ENCODE data around the gene TTC28. TPM values are rescaled to one million over a fixed set of nuclear protein-coding genes. Genes with fewer than 3 reads are reported as not detected.

The TTC28 gene
- total and polyA plus RNA-seq, 2 donors (not counting 3 experiments of a cell fraction or from before 2014, with no cell fraction given) = 16.5 to 51.1 TPM

DNA sequence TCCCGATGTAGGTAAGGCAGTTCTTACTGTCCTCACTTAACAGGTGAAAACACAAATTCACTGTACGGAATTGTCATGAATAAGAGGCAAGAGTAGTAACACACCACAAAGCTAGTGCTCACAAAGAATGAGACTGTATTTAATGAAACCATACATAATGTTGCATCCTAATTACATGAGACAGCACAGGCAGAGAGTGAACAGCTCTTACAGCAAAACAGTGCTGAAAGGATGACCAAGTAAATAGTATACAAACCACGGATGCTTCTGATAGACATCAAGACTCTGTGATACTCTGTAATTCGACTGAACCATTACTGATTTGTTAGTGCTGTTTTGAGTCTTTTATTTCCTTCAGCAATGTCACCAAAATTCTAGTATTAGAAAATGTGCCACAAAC, 282.3 kb downstream of the TTC28 start:
- DNase-seq (ENCODE audit: low read depth, low spot score) (no peak), FAIRE-seq (no peak)
- TF ChIP-seq JUN (IDR thresholded peaks at IDR 0.05; ENCODE audit: borderline replicate concordance, insufficient read depth, insufficient read length, low read depth) (no peak), FOS (IDR thresholded peaks at IDR 0.05; ENCODE audit: borderline replicate concordance, insufficient read depth, low read length) (no peak), GATA2 (IDR thresholded peaks at IDR 0.05; ENCODE audit: insufficient read depth, insufficient read length, low read depth, low read length) (no peak), POLR2AphosphoS5 (IDR thresholded peaks at IDR 0.05; ENCODE audit: insufficient read depth, low read depth, low read length) (no peak), POLR2A (IDR thresholded peaks at IDR 0.05; ENCODE audit: low read depth, low read length) (no peak), MYC (IDR thresholded peaks at IDR 0.05; ENCODE audit: low read depth, low read length) (no peak), EZH2 (IDR thresholded peaks at IDR 0.05; ENCODE audit: borderline replicate concordance, low read depth, low read length, severe bottlenecking) (no peak)
- TF ChIP-seq, protein P1, sequence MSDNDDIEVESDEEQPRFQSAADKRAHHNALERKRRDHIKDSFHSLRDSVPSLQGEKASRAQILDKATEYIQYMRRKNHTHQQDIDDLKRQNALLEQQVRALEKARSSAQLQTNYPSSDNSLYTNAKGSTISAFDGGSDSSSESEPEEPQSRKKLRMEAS (IDR thresholded peaks at IDR 0.05; ENCODE audit: insufficient read depth, insufficient read length) = no peak
- TF ChIP-seq, protein P2, sequence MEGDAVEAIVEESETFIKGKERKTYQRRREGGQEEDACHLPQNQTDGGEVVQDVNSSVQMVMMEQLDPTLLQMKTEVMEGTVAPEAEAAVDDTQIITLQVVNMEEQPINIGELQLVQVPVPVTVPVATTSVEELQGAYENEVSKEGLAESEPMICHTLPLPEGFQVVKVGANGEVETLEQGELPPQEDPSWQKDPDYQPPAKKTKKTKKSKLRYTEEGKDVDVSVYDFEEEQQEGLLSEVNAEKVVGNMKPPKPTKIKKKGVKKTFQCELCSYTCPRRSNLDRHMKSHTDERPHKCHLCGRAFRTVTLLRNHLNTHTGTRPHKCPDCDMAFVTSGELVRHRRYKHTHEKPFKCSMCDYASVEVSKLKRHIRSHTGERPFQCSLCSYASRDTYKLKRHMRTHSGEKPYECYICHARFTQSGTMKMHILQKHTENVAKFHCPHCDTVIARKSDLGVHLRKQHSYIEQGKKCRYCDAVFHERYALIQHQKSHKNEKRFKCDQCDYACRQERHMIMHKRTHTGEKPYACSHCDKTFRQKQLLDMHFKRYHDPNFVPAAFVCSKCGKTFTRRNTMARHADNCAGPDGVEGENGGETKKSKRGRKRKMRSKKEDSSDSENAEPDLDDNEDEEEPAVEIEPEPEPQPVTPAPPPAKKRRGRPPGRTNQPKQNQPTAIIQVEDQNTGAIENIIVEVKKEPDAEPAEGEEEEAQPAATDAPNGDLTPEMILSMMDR (IDR thresholded peaks at IDR 0.05; ENCODE audit: extremely low read depth in 1 of 2, insufficient read depth in 1 of 2, low read depth in 1 of 2, low read length in 2 of 2) = no peak
- POLR2A ChIA-PET = no interaction called here
- Histone ChIP-seq H2AFZ (ENCODE audit: low read depth, low read length) (no peak overlapping the region), H3K27ac (ENCODE audit: insufficient read depth, low read depth, low read length) (no peak overlapping the region), H3K79me2 (ENCODE audit: control insufficient read depth, insufficient read depth, low read length) (no peaks in the 10 kb centered on the region), H3K9ac (replicated peaks; ENCODE audit: extremely low read depth, insufficient read depth, low read length) (no peak overlapping the region), H3K9me3 (replicated peaks; ENCODE audit: control insufficient read depth, insufficient read depth, low read length) (no peaks in the 10 kb centered on the region), H3K4me3 (replicated peaks in 1 of 3; ENCODE audit: insufficient read depth in 1 of 3, low read depth in 1 of 3, low read length in 3 of 3) (no peak overlapping the region), H3K4me1 (ENCODE audit: control insufficient read depth, extremely low read depth, insufficient read depth, low read length) (peaks cover 7% of the 10 kb centered on the region), H4K20me1 (replicated peaks; ENCODE audit: control insufficient read depth, extremely low read depth, insufficient read depth, low read length) (peaks cover 6% of the 10 kb centered on the region), H3K36me3 (ENCODE audit: control insufficient read depth in 2 of 2, extremely low read depth in 1 of 2, insufficient read depth in 2 of 2, low read length in 2 of 2) (no peaks in the 10 kb centered on the region), H3K9me1 (replicated peaks; ENCODE audit: control insufficient read depth, extremely low read depth, insufficient read depth, low read length) (no peaks in the 10 kb centered on the region), H3K27me3 (ENCODE audit: control insufficient read depth in 2 of 2, insufficient read depth in 2 of 2, low read length in 2 of 2) (no peaks in the 10 kb centered on the region), H3K4me2 (ENCODE audit: insufficient read depth, low read length) (no peak overlapping the region)
- no TSS peak for BruUV-seq (replicated peaks)
- intact Hi-C loops (cut with micrococcal nuclease) = no loop called here
- CTCF ChIA-PET = interaction anchor here (1.2 to 1.4 kb wide), 3 partner anchors 11 to 377 kb away, joined by 3 to 4 read pairs (median 3); no protein-coding TSS in a partner anchor
- dilution Hi-C loops (cut with MboI; ENCODE audit: extremely low pct_ligation_motif_present, low sequenced_read_pairs) = no loop called here

Data from endothelial cell of umbilical vein (primary cell).